ENCODE results near the gene TLE1.

Gene TLE1

DNA sequence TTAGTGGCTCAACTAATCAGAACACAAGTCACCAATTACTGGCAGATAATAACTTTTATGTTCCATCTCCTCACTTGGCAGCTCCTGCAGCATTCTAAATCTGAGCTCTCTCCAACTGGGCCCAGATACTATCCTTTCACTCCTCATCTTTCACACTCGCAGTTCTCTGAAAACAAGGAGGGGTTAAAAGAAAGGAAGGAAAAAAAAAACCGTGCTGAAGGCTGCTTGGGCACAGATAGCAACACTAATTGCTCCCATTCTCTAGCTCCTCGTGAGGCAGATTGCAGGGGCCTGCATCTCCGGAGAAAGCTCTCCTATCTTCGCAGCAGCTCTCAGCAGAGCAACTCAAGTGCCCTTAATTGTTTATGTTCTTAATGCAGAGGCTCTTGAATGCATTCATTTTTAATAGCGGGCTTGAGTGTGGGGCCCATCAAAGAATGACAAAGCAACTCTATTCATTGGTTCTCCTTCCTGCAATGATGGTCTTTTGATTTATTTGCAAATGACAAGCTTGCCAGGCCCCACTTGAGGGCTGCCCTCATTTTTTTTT lies 23.9 kb downstream of the TLE1 start:
- TF ChIP-seq TAF1 (IDR thresholded peaks at IDR 0.05; ENCODE audit: borderline replicate concordance, insufficient read depth, low read length) (no peak), POLR2AphosphoS5 (IDR thresholded peaks at IDR 0.05; ENCODE audit: low read depth, low read length) (no peak), FOXP2 (optimal IDR thresholded peaks at IDR 0.05; ENCODE audit: borderline replicate concordance, extremely low read depth, extremely low read length, insufficient read depth) (no peak), SIN3A (IDR thresholded peaks at IDR 0.05; ENCODE audit: borderline replicate concordance, insufficient read depth, low read length) (no peak)
- TF ChIP-seq, protein P1, sequence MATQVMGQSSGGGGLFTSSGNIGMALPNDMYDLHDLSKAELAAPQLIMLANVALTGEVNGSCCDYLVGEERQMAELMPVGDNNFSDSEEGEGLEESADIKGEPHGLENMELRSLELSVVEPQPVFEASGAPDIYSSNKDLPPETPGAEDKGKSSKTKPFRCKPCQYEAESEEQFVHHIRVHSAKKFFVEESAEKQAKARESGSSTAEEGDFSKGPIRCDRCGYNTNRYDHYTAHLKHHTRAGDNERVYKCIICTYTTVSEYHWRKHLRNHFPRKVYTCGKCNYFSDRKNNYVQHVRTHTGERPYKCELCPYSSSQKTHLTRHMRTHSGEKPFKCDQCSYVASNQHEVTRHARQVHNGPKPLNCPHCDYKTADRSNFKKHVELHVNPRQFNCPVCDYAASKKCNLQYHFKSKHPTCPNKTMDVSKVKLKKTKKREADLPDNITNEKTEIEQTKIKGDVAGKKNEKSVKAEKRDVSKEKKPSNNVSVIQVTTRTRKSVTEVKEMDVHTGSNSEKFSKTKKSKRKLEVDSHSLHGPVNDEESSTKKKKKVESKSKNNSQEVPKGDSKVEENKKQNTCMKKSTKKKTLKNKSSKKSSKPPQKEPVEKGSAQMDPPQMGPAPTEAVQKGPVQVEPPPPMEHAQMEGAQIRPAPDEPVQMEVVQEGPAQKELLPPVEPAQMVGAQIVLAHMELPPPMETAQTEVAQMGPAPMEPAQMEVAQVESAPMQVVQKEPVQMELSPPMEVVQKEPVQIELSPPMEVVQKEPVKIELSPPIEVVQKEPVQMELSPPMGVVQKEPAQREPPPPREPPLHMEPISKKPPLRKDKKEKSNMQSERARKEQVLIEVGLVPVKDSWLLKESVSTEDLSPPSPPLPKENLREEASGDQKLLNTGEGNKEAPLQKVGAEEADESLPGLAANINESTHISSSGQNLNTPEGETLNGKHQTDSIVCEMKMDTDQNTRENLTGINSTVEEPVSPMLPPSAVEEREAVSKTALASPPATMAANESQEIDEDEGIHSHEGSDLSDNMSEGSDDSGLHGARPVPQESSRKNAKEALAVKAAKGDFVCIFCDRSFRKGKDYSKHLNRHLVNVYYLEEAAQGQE (IDR thresholded peaks at IDR 0.05; ENCODE audit: insufficient read depth in 1 of 2, low read depth in 2 of 2, low read length in 2 of 2) = no peak

DNA sequence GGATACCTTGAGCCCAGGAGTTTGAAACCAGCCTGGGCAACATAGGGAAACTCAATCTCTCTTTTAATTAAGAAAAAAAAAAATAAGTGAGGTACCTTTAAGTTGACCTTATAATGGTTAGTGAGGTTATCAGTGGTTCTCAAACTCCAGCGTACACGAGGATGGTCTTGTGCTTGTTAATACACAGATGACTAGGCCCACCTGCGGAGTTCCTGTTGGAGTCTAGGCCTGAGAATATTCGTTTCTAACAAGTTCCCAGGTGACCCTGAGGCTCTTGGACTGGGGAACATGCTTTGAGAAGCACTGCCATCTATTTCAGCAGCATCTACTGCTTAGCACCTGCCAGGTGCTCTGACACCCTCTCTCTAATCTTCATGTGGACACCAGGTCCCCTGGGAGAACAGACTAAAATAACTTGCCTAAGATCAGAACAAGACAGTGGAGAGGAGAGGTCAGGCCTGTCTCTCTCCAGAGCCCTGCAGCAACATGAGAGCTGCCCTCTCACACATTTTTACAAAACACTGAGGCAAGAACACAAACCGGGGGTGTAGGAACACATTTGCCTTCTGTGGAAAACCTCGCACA lies 24.6 kb downstream of the TLE1 start:
- TF ChIP-seq SIN3A (IDR thresholded peaks at IDR 0.05; ENCODE audit: borderline replicate concordance, insufficient read depth, low read length) (no peak), FOXP2 (optimal IDR thresholded peaks at IDR 0.05; ENCODE audit: borderline replicate concordance, extremely low read depth, extremely low read length, insufficient read depth) (no peak), TAF1 (IDR thresholded peaks at IDR 0.05; ENCODE audit: borderline replicate concordance, insufficient read depth, low read length) (no peak), POLR2AphosphoS5 (IDR thresholded peaks at IDR 0.05; ENCODE audit: low read depth, low read length) (no peak)
- TF ChIP-seq, protein P1 (IDR thresholded peaks at IDR 0.05; ENCODE audit: insufficient read depth in 1 of 2, low read depth in 2 of 2, low read length in 2 of 2) = no peak

DNA sequence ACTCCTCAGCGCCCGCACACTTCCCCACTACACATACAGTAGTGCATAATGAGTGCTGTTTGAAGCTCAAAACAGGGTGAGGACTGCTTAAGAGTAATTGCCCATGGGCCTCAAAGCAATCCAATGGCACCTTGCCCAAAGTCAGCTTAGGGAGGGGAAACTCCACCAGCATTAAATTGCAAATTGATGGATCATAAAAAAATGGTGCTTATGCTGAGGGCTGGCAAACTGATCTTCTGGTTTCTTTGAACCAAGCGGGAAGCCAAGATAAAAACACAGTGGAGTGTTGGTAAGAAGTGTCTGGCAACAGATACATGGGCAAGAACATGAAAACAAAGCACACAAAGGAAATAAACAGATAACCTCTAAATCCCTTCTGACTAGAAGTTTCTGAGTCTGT lies 28.0 kb downstream of the TLE1 start:
- TF ChIP-seq POLR2AphosphoS5 (IDR thresholded peaks at IDR 0.05; ENCODE audit: low read depth, low read length) = no peak
- TF ChIP-seq, protein P1 (IDR thresholded peaks at IDR 0.05; ENCODE audit: insufficient read depth in 1 of 2, low read depth in 2 of 2, low read length in 2 of 2) = no peak
- TF ChIP-seq TAF1 (IDR thresholded peaks at IDR 0.05; ENCODE audit: borderline replicate concordance, insufficient read depth, low read length) = no peak
- TF ChIP-seq FOXP2 (optimal IDR thresholded peaks at IDR 0.05; ENCODE audit: borderline replicate concordance, extremely low read depth, extremely low read length, insufficient read depth) = no peak
- TF ChIP-seq SIN3A (IDR thresholded peaks at IDR 0.05; ENCODE audit: borderline replicate concordance, insufficient read depth, low read length) = no peak

DNA sequence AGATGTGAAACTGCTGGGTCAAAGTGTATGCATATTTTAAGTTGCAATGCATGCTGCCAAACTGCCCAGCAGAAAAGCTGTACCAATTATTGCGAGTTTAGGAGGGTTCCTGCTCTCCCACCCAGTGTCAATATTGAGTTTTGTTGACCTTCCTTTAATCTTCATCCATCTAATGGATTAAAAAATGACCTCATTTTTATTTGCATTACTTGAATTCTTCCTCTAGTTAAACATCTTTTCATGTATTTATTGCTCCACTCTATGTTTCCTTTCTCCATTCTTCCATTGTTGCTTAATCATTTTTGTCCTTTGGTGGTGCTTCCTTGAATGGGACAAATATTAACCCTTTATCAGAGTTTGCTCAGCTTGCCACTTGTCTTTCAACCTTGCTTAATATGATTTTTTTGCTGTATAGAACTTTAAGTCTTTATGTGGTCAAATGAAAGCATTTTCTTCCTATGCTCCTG lies 32.4 kb downstream of the TLE1 start:
- TF ChIP-seq SIN3A (IDR thresholded peaks at IDR 0.05; ENCODE audit: borderline replicate concordance, insufficient read depth, low read length) (no peak), FOXP2 (optimal IDR thresholded peaks at IDR 0.05; ENCODE audit: borderline replicate concordance, extremely low read depth, extremely low read length, insufficient read depth) (no peak), TAF1 (IDR thresholded peaks at IDR 0.05; ENCODE audit: borderline replicate concordance, insufficient read depth, low read length) (no peak), POLR2AphosphoS5 (IDR thresholded peaks at IDR 0.05; ENCODE audit: low read depth, low read length) (no peak)
- TF ChIP-seq, protein P1 (IDR thresholded peaks at IDR 0.05; ENCODE audit: insufficient read depth in 1 of 2, low read depth in 2 of 2, low read length in 2 of 2) = no peak

All from PFSK-1 (cell line).